GM12873 (cell line): ENCODE measurements around the gene PLK5.

ENCODE experiments used
- TF ChIP-seq, protein P1 (sequence below): IDR thresholded peaks from 2 replicates; pipeline ENCODE4 v1.5.1; 2012; ENCODE audit warnings: low read depth, mild to moderate bottlenecking, moderate library complexity, low read length, control low read depth; ENCODE audit not compliant: insufficient read depth; ENCODE audit errors: missing control alignments

The PLK5 gene

DNA sequence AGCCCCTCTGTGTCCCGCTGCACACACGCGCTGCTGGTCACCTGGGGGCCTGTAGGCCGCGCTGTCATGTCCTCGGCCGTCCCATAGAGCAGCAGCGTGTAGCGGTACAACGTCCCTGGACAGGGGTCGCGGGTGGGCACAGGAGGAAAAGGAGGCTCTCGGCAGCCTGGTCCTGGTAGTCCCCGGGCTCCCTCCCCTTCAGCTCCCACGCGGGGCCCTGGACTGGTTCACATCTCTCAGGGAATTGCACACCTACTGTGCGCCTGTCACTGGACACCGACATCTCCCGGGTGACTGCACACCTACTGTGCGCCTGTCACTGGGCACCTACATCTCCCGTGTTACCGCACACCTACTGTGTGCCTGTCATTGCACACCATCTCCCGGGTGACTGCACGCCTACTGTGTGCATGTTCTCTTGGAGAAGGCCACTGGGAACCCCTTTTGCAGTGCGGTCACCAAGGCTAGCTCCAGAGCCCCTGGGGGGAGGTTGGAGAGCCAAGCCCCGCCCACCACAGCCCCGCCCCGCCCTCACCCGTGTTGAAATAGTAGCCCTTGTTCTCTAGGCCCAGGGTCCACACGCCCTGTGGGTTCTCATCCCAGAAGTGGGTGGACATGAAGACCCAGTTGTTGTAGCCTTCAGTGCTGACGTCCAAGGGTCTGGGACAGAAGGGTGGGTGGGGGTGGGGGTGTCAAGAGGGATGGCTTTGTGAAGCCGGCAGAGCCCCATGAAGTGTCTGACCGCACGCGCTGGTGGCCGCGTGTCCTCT lies 41.3 kb upstream of the PLK5 start:
- TF ChIP-seq, protein P1, sequence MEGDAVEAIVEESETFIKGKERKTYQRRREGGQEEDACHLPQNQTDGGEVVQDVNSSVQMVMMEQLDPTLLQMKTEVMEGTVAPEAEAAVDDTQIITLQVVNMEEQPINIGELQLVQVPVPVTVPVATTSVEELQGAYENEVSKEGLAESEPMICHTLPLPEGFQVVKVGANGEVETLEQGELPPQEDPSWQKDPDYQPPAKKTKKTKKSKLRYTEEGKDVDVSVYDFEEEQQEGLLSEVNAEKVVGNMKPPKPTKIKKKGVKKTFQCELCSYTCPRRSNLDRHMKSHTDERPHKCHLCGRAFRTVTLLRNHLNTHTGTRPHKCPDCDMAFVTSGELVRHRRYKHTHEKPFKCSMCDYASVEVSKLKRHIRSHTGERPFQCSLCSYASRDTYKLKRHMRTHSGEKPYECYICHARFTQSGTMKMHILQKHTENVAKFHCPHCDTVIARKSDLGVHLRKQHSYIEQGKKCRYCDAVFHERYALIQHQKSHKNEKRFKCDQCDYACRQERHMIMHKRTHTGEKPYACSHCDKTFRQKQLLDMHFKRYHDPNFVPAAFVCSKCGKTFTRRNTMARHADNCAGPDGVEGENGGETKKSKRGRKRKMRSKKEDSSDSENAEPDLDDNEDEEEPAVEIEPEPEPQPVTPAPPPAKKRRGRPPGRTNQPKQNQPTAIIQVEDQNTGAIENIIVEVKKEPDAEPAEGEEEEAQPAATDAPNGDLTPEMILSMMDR = no peak

DNA sequence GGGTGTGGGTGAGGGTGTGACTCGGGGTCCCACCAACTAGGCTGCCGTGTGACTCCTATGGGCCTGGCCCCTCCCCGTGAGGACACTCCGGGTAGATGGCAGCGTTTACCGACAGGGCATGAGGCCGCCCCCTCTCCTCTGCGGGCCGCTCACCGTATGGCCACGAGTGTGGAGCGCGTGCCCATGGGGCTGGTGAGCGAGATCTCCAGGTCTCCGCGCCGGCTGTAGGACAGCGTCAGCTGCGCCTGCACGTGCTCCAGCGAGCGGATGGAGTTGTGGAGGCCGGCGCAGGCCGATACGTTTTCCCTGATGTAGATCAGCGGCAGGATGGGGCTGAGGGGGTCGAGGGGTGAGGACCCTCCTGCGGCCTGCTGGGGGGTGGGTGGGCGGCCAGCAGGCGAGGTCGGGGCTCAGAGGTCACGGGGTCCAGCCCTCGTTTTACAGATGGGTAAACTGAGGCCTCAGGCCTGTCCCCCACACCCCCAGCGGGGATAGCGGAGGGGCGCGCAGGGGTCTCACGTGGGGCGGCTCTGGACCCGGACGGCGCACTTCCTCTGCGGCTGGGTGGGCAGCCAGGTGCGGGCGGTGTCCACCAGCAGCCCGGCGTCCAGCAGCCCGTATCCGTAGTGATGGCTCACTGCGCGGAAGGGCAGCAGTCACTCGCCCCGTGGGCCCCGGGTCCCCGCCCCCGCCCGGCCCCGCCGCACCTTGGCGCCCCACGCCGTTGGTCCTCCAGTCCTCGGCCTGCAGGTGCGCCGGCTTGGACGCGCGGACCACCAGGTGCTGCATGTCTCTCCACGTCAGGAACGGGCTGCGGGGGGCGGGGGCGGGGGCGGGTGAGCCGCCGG lies 40.5 kb upstream of the PLK5 start:
- TF ChIP-seq, protein P1 = no peak

DNA sequence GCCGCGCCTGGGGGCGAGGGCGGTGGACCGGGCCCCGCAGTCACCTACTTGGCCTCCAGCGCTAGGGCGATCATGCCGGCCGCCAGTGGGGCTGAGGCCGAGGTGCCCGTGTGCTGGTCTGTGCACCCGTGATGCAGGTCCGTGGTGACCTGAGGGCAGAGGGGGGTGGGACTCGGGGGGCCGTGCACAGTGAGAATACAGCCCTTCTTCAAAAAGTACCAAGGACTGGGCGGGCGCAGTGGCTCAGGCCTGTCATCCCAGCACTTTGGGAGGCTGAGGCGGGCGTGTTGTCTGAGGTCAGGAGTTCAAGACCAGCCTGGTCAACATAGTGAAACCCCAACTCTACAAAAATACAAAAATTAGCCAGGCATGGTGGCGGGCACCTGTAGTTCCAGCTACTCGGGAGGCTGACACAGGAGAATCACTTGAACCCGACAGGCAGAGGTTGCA lies 39.9 kb upstream of the PLK5 start:
- TF ChIP-seq, protein P1 = no peak

DNA sequence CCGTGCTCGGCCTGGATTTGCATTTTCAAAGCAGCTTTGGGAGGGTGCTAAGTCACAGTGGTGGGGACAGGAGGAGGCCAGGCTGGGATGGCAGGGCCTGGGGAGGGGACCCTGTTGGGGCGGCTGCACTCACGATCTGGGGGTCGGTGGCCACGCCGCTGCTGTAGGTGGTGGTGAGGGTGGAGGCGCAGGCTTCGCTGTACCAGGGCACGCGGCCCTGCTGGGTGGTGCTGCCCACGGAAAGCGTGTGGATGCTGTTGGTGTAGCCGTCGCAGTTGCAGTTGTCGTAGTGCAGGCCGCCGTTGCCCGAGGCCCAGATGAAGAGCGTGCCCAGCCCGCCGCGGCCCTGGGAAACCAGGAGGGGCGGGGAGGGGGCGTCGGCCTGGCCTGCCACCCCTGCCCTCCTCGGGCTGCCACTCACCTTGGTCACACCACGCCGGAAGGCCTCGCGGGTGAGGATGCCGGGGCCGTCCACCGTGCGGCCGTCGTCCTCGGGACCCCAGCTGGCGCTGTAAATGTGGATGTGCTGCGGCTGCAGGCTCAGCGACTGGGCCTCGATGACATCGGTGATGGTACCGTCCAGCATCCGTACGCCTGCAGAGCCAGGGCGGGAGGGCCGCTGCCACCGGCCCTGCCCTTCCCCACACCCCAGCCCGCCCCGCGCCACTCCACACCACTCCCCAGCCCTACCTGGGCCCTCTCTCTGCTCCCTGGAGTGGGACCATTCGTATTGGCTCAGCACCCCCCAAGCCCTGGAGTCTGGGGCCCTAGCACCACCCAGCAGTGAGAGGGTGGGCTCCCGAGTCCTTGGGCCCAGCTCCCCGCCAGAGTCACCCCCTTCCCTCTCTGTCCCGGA lies 36.9 kb upstream of the PLK5 start:
- TF ChIP-seq, protein P1 = no peak

DNA sequence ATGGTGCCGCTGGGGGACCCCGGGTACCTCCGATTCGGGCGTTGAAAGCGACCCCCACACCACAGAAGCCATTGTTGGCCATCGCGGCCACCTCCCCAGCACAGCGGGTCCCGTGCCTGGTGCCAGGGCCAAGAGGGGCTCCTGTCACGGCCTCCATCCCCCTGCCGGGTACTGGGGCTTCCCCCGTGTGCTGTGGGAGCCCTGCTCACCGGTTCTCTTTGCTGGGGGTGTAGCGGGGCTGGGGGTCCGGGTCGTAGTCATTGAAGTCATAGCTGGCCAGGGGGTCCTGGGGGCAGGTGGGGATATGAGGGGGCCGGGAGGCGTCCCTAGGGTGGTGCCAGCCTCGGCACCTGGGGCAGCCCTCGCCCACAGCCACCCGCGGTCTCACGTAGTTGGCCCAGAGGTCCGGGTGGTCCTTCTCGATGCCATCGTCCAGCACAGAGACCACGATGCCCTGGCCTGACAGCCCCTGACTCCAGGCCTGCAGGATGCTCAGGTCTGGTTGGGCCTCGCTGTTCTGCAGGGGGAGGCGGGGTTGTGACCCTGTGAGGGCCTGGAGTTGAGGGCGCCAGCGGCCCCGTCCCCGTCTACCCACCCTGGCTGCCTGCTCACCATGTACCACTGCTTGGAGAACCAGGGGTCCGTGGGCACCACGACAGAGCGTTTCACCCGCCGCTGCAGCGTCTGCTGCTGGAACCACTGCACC lies 36.1 kb upstream of the PLK5 start:
- TF ChIP-seq, protein P1 = no peak

DNA sequence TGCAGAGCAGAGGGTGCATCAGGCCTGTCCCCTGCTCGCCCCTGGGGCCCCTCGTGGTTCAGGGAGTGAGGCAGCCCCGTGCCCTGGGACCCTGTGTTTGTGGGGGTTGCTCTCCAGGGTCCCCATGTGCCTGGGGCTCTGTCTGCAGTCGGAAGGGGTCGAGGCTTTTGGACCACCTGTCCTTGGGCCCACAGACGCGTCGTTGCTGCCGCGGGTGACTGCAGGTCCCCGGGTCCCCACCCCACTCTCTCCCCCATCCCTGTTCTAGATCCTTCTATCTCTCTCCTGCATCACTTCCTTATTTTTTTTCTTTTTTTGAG lies 35.6 kb upstream of the PLK5 start:
- TF ChIP-seq, protein P1 = no peak
